NCI-H2081 (cell line): ENCODE results near the gene TMEM171.
A peak's percentile ranks its signal among the peaks of the same experiment; 100 is the strongest.

ENCODE experiments used
- DNase-seq, 2 experiments: peaks; one replicate each; lab custom pipeline; 2025; lab: John Stamatoyannopoulos, UW

Gene TMEM171

GRCh38 chr5:73152411-73153388 is 32.3 kb downstream of the TMEM171 start:
- DNase-seq = peak in 1 of 2 experiments; percentile 26

GRCh38 chr5:73153513-73153912 is 33.1 kb downstream of the TMEM171 start:
- DNase-seq = no peak

- no peak for DNase-seq
Observed at GRCh38 chr5:73154208-73155006, 34.0 kb downstream of the TMEM171 start.

GRCh38 chr5:73155271-73156222 is 35.2 kb downstream of the TMEM171 start:
- no peak for DNase-seq

- DNase-seq = no peak
Observed at GRCh38 chr5:73157414-73158303, 37.3 kb downstream of the TMEM171 start.

GRCh38 chr5:73158313-73158712 is 37.9 kb downstream of the TMEM171 start:
- DNase-seq = no peak

- DNase-seq = no peak
Observed at GRCh38 chr5:73160239-73160671, 39.9 kb downstream of the TMEM171 start.

GRCh38 chr5:73170522-73170921 is 50.1 kb downstream of the TMEM171 start:
- DNase-seq = no peak

GRCh38 chr5:73171495-73171894 is 51.1 kb downstream of the TMEM171 start:
- no peak for DNase-seq

GRCh38 chr5:73172951-73173350 is 52.6 kb downstream of the TMEM171 start, which contains the start of gene TMEM174:
Gene TMEM174 (plus strand): TSS chr5:73173193. CDS start chr5:73173244, 51 bp downstream.
- no peak for DNase-seq

GRCh38 chr5:73174100-73174815 is 53.9 kb downstream of the TMEM171 start:
- DNase-seq = no peak

GRCh38 chr5:73176250-73176649 is 55.9 kb downstream of the TMEM171 start:
- no peak for DNase-seq

- DNase-seq = no peak
Observed at GRCh38 chr5:73178265-73178664, 57.9 kb downstream of the TMEM171 start.

- no peak for DNase-seq
Observed at GRCh38 chr5:73179730-73180129, 59.4 kb downstream of the TMEM171 start.

GRCh38 chr5:73180566-73180965 is 60.2 kb downstream of the TMEM171 start:
- no peak for DNase-seq
